Parathyroid adenoma (tissue), 2 donors: Measurements from ENCODE around the gene RPL10.

ENCODE experiments used
- H2AFZ ChIP-seq: fragments of 300-600 bp; sonication (generic); one replicate; pipeline ENCODE4 v1.7.0; 2017; ENCODE audit warnings: antibody characterized with exemption, mild to moderate bottlenecking
- H3K27ac ChIP-seq: fragments of 300-600 bp; sonication (generic); one replicate; pipeline ENCODE4 v1.7.0; 2017
- H3K27me3 ChIP-seq: fragments of 300-600 bp; sonication (generic); one replicate; pipeline ENCODE4 v1.7.0; 2017; ENCODE audit warnings: low read length; ENCODE audit not compliant: control insufficient read depth, insufficient read depth
- H3K36me3 ChIP-seq: fragments of 300-600 bp; sonication (generic); one replicate; pipeline ENCODE4 v1.7.0; 2017; ENCODE audit warnings: low read length; ENCODE audit not compliant: control insufficient read depth, insufficient read depth
- H3K4me1 ChIP-seq: fragments of 300-600 bp; sonication (generic); one replicate; pipeline ENCODE4 v1.7.0; 2017; ENCODE audit warnings: control low read depth
- H3K4me2 ChIP-seq: fragments of 300-600 bp; sonication (generic); one replicate; pipeline ENCODE4 v1.7.0; 2017; ENCODE audit warnings: low read length
- H3K4me3 ChIP-seq: fragments of 300-600 bp; sonication (generic); one replicate; pipeline ENCODE4 v1.7.0; 2017; ENCODE audit warnings: low read depth, low read length
- H3K79me2 ChIP-seq: fragments of 300-600 bp; sonication (generic); one replicate; pipeline ENCODE4 v1.7.0; 2017; ENCODE audit warnings: control low read depth
- H3K9ac ChIP-seq: fragments of 300-600 bp; sonication (generic); one replicate; pipeline ENCODE4 v1.7.0; 2017; ENCODE audit warnings: mild to moderate bottlenecking
- H3K9me3 ChIP-seq: fragments of 300-600 bp; sonication (generic); one replicate; pipeline ENCODE4 v1.7.0; 2017; ENCODE audit warnings: low read length; ENCODE audit not compliant: control insufficient read depth
- CTCF ChIP-seq: fragments of 300-600 bp; sonication (generic); IDR thresholded peaks from one replicate; pipeline ENCODE4 v1.7.0; 2017; ENCODE audit warnings: antibody characterized with exemption, mild to moderate bottlenecking
- donor health status: primary hyperparathyroidism.

RPL10 gene

DNA sequence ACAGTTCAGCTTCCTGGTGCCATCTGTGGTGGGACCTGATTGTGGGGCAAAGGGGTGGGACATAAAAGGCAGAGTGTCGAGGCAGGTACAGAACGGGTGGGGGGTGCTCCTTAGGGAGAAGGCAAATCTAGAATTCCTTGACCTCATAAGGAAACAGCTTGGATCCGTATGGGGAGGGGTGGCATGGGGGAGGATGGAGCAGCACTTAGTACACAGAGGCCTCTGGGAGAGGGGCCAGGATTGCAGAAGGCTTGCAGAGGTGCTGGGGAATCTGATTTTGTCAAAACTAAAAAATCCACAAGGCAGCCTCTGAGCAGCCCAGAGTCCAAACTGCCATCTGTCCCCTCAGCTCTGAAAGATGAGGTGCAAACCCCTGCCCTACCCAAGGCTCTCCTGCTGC is 21.4 kb upstream of the RPL10 start:
- Histone ChIP-seq H3K79me2 (no peaks in the 10 kb centered on the region), H3K9me3 (no peaks in the 10 kb centered on the region), H3K27ac (no peak overlapping the region), H3K36me3 (no peaks in the 10 kb centered on the region), H3K9ac (no peak overlapping the region), H3K4me1 (no peaks in the 10 kb centered on the region), H3K27me3 (no peaks in the 10 kb centered on the region), H2AFZ (no peak overlapping the region), H3K4me2 (no peak overlapping the region), H3K4me3 (no peak overlapping the region)
- TF ChIP-seq CTCF = no peak

- Histone ChIP-seq H3K9me3 (no peaks in the 10 kb centered on the region), H3K4me2 (peak overlapping the region; percentile 80), H3K27me3 (no peaks in the 10 kb centered on the region), H3K36me3 (no peaks in the 10 kb centered on the region), H3K4me1 (no peaks in the 10 kb centered on the region), H3K9ac (peak overlapping the region; percentile 67), H3K4me3 (peak overlapping the region; percentile 57), H3K79me2 (no peaks in the 10 kb centered on the region), H2AFZ (peak overlapping the region; percentile 81), H3K27ac (peak overlapping the region; percentile 90)
- no peak for TF ChIP-seq CTCF
These were observed 19.9 kb upstream of the RPL10 start for GRCh38 chrX:154378059-154378798.

- H3K4me2 ChIP-seq = peak within 1 kb of the TSS; percentile 80
These were observed 19.2 kb upstream of the RPL10 start, which contains the start of gene EMD for GRCh38 chrX:154378799-154379568. TSS of gene EMD (plus strand) at chrX:154379295. CDS start at chrX:154379485, 190 bp downstream.

DNA sequence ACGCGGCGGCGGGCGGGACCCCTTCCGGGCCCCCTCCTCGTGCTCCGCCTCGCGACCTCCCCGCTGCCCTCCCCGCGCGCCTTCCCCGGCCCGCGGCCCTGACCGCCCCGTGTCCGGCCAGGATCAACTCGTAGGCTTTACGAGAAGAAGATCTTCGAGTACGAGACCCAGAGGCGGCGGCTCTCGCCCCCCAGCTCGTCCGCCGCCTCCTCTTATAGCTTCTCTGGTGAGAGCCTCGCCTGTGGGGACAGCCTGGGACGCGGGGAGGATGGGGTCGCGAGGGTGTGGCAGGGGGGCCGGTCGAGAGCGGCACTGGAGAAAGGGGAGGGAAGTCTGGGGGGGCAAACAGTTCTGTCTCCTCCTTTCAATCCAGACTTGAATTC is 18.6 kb upstream of the RPL10 start:
- Histone ChIP-seq H3K36me3 (no peaks in the 10 kb centered on the region), H2AFZ (peak overlapping the region; percentile 66), H3K4me1 (no peaks in the 10 kb centered on the region), H3K4me2 (peak overlapping the region; percentile 79), H3K4me3 (peak overlapping the region; percentile 93), H3K9ac (peak overlapping the region; percentile 94), H3K27me3 (no peaks in the 10 kb centered on the region), H3K79me2 (no peaks in the 10 kb centered on the region), H3K9me3 (no peaks in the 10 kb centered on the region), H3K27ac (peak overlapping the region; percentile 95)
- no peak for TF ChIP-seq CTCF

More at GRCh38 chrX:154378799-154379568, 19.2 kb upstream of the RPL10 start, which contains the start of gene EMD:
- Histone ChIP-seq H3K79me2 (no peaks in the 10 kb centered on the region), H3K4me3 (peak within 1 kb of the TSS; percentile 93), H3K36me3 (no peaks in the 10 kb centered on the region), H3K4me1 (no peaks in the 10 kb centered on the region), H3K9ac (peak within 1 kb of the TSS; percentile 94), H3K27me3 (no peaks in the 10 kb centered on the region), H2AFZ (peak within 1 kb of the TSS; percentile 81), H3K27ac (peak within 1 kb of the TSS; percentile 95), H3K9me3 (no peaks in the 10 kb centered on the region)
- peak; percentile 3 for TF ChIP-seq CTCF
